GOT3 (cell line): Measurements from ENCODE around the gene SEPTIN1.

Source experiments
- DNase-seq: peaks from one replicate; lab custom pipeline; 2025; ENCODE audit warnings: mixed read lengths; lab: John Stamatoyannopoulos, UW

The SEPTIN1 gene

DNA sequence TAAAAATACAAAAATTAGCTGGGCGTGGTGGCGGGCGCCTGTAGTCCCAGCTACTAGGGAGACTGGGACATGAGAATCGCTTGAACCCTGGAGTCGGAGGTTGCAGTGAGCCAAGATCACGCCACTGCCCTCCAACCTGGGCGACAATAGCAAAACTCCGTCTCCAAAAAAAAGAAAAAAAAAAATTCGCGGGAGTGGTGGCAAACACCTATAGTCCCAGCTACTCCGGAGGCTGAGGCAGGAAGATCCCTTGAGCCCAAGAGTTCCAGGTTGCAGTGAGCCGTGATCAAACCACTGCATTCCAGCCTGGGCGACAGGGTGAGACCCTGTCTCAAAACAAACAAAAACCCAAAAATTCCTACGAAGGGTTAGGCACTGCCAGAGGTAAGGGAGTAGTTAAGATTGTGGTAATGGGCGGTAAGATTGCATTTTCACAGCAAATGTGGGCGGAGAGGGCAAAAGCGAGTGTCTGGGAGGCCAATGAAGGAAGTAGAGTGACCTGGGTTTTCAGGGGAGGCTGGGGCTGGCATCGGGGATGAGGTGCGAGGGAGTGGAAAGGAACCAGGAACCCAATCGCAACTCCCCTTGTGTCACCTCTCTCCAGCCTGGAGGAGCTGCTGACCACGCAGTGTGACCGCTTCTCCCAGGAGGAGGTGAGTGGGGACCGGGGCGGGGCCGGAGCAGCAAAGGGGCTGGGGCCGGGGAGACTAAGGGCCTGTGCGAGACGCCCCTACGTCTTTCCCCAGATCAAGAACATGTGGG is 5.1 kb downstream of the SEPTIN1 start:
- DNase-seq, result no peak

DNA sequence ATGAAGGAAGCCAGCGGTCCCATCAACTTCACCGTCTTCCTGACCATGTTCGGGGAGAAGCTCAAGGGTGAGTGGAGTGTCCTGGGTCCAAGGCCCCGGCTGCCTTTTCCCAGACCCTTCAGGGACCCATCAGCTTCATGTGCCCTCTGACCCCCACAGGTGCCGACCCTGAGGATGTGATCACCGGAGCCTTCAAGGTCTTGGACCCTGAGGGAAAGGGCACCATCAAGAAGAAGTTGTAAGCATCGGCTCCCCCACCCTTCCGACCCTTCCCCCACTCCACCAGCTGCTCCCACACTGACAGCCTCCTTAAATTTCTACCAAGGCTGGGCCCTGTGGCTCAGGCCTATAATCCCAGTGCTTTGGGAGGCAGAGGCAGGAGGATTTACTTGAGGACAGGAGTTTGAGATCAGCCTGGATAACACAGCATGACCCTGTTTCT is 5.9 kb downstream of the SEPTIN1 start:
- no peak for DNase-seq

DNA sequence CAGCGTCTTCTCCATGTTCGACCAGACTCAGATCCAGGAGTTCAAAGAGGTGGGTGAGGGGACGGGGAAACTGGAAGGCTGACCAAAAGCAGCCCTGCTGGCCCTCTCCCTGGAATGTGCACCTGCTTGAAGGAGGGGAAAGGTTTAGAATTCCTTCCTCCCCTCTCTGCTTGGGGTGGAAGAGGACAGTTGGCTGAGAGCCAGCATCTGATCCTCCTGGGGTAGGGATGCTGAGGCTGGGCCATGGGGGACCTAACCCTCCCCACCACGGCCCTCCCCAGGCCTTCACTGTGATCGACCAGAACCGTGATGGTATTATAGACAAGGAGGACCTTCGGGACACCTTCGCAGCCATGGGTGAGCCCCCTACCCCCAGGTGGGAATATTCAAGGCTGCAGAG is 6.5 kb downstream of the SEPTIN1 start:
- DNase-seq, result no peak

DNA sequence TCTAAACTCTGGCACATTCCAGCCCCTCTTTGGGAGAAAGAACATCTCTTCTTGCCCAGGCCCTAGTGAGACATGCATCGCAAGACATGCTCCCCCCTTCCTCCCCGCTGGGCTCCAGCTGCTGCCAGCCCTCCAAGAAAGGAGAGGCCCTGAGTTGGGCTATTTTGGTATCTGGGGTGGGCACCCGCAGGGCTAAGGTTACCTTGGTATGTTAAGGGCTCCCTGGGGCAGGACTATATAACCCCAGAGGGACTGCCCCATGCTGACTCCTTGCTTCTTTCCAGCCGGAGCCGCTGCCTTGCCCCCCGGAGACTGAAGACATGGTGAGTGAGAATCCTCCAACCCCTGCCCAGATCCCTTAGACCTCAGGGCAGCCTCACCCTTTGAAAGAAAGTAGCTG is 7.8 kb downstream of the SEPTIN1 start, which contains the start of gene MYL11:
MYL11 (plus strand) TSS at position 265 of the 400 bp plus-strand sequence; CDS start at position 321, 56 bp downstream.
- DNase-seq, result no peak

DNA sequence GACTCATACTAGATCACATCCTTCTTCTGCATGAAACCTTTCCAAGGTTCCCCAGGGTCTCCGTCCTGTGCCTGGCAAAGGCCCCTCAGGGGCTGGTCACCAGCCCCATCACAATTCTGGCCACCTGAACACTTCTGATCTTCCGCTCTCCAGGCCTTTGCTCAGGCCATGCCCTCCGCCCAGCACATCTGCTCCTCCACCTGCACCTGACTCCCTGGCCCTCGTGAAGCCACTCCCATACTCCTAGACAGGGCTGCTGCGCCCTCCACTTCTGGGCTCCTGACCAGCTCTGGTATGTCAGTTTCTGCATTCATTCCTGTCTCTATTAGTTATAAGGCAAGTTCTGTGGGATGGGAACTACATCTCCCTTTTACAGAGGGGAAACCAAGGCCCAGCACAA is 9.6 kb downstream of the SEPTIN1 start:
- no peak for DNase-seq

DNA sequence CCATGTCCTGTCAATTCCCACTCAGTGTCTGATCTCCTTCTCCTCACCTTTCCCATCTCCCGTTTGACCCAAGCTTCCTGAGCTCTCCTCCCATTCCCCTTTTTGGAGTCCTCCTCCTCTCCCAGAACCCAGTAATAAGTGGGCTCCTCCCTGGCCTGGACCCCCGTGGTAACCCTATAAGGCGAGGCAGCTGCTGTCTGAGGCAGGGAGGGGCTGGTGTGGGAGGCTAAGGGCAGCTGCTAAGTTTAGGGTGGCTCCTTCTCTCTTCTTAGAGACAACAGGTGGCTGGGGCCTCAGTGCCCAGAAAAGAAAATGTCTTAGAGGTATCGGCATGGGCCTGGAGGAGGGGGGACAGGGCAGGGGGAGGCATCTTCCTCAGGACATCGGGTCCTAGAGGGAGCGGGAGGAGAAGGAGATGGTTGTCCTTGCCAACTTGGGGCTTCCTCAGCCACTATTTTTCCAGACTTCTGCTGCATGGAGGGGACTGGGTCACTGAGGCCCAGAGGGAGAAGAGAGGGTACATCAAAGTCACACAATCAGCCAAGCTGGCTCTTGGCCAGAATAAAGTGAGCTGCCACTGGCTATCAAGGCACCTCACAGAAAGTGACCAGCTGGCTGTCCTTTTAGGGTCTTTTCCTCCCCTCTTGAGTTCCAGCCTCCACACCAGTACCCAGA is 10.2 kb downstream of the SEPTIN1 start:
- no peak for DNase-seq

DNA sequence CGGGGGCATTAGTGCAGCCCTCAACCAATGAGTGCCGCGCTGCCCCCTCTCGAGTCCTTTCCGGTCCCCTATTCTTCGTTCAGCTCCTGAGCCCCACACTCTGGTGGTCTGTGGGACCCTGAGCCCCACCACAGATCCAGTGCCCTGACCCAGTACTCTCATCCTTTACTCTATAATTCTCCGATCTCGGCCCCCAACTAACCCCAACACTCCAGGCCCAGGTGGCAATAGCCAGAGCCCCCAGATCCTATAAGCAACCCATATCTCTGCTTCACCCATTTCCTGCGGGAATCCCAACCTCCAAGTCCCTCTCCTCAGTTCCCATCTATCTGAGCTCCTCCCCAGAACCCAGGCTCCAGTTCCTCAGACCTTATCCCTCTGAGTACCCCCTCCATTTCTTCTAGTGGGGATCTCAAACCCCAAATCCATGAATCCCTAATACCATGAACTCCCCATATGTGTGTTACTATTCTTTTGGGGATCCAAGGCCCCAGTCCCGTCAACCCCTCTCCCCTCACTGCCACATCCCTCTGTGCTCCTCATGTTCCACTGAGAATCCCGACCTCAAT is 11.0 kb downstream of the SEPTIN1 start:
- no peak for DNase-seq

DNA sequence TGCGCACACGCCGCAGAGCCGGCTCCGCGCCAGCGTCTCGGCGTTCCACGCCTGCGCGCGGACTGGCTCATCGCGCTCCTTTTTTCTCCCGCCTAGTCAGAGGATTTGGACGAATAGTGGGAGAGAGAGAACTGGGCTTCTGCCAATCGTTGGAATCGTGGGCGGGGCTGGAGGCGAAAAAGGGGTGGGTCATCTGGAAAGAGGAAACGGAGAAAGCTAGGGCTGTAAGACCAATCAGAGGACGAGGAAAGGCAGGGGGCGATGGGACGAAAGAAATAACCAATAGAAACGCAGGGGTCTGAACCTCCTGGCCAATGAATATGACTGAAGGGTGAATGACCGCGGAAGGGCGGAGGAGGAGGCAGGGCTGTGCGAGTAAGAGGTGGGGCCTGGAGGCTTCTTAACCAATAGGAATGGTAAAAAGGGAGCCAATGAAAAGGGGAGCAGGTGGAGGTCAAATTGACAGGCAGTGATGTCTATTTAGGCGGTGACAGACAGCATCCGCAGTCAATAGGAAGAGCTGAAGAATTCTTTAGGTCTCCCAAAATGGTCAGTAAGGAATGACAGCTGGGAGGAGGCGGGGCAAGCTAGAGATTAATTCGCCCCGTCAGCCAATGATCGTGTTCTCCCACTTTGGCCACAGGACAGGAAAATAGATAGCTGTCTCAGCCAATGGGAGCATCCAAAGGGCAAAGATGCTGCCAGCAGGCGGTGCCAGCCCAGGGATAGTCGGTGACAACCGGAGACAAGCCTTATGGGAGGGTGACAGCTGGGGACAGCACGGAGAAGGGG is 11.7 kb downstream of the SEPTIN1 start, which contains the start of gene TBC1D10B:
TBC1D10B (minus strand) TSS at position 39 of the 792 bp plus-strand sequence. CDS start 311 bp downstream, outside the sequence.
- peak; percentile 95 for DNase-seq

DNA sequence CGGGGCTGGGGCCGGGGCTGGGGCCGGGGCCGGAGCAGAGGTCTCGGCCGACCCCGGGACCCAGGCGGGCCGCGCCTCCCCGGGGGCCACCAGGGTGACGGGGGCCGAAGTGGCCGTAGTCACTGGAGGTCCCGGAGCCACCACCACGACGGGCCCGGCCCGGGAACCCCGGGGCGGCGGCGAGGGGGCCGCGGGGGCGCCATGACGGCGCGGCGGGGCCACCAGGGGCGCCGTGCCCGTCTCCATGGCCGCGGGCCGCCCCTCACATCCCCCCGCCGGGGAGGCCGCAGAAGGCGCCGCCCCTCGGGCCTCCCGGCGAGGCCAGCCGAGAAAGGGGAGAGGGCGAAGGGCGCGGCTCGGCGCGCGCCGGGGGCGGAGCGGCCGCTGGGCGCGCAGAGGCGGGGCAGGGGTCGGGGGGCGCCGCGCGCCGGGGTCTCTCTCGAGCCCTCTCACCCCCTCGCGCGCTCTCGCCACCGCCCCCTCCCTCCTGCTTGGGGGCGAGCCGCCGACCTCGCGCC is 12.4 kb downstream of the SEPTIN1 start:
- DNase-seq, result no peak

DNA sequence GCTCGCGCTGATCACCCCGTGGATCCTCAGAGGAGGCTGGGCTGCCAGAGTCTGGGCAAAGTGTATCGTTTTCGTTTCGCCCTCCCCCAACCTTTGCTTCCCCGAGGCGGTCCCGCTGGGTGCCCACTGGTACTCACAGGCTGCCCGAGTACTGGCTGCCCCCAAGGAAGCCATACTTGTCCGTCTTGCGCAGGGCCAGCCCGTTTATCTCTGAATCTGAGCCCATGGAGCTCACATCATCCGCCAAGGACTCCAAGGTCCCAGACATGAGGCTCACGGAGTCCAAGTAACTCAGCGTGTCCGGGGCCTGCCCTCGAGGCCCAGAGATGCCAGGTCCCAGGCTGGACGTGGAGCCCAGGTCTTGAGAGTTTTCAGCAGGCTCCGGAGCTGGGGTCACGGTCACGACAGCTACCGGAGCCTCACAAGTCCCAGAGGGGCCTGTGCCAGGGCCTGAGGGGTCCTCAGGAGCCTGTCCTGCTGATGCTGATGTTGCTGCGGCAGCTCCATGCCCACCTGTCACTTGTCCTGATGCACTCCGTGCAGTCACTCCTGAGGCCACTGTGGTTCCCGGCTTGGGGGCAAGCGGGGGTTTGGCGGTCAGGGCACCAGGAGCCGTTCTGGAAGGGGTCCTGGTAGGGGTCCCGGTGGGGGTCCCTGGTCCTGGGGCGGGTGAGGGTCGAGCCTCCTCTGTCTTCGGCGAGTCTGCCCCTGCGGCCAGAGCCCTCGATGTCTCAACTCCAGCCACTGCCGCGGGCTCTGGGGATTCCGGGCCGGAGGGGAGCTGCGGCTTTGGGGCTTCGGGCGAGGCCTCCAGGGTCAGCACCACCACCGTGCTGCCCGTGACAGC is 13.0 kb downstream of the SEPTIN1 start:
- DNase-seq, result no peak

DNA sequence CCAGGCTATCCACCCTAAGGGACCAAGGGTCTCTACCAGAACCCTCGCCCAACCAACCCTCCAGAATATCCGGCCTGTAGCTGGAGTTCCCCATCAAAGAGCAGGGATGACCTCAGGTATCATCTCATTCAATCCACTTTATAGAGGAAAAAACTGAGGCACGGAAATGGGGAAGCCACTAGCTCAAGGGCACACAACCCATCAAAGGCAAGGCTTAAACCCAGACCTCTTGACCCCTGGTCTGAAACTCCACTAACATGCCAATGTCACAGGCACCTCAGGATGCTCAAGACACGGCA is 13.6 kb downstream of the SEPTIN1 start:
- DNase-seq, result no peak

DNA sequence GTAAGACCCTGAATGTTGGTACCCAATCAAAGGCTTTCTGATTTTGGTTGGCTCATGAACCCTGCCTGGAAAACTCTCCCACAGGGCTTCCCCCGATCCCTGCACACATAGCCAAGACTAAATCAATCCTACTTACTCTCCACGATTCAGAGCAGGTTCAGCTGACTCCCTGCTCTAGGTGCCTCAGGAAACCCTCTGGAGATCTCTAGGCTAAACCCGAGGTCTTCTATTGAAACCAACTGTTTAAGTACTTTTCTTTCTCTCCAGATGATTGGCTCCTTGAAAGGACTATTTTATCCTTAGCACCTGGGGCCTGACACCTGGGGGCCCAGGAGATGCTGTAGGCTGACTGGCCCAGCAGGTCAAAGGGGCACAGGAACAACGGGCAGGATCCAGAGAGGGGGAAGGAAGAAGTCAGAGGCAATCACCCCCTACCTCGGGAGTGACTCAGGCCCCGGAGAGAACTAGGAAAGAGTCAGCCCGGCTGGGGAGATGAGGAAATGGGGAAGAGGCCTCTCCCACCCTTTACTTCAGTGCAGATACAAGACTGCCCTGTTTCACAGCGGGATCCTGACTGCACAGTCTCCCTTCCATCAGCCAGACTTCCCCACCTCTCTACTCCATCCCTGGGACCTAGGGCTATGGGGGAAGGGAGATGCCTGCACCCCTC is 14.1 kb downstream of the SEPTIN1 start:
- no peak for DNase-seq

DNA sequence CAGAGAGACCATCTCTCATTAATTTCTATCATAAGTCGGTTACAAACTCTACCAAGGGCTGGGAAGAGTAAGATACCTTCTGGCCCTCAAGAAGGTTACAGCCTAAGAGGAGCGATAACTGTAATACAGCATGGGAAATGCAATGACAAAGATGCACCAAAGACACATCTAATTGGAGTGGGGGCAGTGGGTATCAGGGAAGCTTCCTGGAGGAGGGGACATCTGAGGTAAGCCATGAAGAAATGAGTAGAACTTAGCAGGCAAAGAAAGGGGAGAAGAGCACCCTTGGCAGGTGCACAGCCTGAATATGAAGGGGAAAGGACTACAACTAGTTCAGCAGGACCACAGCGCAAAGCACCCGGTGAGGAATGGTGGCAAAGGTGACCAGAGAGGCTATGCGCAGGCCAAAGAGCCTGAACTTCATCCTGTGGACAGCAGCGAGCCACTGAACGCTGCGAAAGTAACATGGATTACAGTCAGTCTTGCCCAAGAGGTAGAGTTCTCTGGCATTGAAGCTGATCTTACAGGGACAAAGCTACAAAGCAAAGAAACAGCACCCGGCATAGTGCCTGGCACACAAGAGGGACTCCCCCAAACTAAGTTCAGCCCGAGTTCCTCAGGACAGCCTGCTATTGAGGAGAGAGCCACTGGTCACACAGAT is 14.9 kb downstream of the SEPTIN1 start:
- no peak for DNase-seq

DNA sequence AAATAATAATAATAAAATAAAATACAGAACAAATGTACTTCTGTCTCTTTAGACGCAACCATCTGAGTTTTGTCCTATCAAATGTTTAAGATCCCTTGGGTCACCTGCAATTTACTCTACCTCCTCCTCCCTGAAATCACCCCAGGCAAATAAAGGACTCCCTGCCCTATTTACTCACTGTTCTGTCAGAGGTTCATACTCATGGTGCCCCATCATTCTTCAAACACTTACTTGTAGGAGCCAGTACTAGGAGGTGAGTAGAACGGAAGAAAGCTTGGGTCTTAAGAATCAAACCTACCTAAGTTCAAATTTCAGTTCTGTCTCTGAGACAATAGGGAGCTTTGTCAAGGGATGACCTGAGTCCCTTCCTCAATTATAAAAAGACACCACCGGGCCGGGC is 15.8 kb downstream of the SEPTIN1 start:
- no peak for DNase-seq

DNA sequence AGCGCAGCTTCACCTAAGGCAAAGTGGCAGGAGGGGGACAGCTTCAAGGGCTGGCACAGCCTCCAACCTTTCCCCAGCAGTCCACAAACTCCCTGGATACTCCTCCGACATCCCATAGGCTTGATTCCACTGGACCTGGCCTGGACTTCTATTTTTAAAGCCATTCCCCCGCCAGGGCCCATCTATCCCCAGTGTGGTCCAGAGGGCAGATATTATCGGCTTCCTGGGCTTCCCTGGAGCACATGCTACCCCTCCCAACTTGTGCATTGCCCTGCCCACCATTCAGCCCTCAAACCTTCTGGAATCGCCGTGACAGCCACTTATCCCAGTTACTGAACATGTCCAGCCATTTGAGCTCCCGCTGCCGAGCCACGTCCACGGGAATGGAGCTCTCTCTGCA is 17.2 kb downstream of the SEPTIN1 start:
- no peak for DNase-seq

DNA sequence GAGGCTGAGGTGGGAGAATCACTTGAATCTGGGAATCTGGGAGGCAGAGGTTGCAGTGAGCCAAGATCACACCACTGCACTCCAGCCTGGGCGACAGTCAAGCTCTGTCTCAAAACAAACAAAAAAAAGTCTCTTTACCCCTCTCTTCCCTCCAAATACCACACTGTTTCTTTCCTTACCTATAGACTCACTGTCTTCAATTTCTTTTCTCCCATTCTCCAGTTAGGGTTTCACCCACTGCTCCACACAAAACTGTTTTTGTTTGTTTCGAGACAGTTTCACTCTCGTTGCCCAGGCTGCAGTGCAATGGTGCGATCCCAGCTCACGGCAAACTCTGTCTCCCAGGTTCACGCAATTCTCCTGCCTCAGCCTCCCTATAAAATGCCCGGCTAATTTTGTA is 21.2 kb downstream of the SEPTIN1 start:
- DNase-seq, result no peak

DNA sequence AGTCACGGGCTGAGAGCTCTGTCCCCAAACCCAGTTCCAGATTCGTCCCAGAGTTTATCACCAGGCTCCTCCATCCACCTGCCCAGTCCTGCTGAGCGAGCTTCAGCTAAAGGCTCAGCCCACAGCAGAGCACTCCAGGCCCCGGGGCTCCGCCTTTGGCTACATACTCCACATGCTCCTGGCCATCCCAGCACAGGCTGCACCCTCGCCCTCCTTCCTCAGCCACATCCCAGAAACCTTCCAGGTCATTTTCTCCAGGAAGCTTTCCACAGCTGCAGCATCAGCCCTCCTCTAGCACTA is 22.5 kb downstream of the SEPTIN1 start:
- no peak for DNase-seq

DNA sequence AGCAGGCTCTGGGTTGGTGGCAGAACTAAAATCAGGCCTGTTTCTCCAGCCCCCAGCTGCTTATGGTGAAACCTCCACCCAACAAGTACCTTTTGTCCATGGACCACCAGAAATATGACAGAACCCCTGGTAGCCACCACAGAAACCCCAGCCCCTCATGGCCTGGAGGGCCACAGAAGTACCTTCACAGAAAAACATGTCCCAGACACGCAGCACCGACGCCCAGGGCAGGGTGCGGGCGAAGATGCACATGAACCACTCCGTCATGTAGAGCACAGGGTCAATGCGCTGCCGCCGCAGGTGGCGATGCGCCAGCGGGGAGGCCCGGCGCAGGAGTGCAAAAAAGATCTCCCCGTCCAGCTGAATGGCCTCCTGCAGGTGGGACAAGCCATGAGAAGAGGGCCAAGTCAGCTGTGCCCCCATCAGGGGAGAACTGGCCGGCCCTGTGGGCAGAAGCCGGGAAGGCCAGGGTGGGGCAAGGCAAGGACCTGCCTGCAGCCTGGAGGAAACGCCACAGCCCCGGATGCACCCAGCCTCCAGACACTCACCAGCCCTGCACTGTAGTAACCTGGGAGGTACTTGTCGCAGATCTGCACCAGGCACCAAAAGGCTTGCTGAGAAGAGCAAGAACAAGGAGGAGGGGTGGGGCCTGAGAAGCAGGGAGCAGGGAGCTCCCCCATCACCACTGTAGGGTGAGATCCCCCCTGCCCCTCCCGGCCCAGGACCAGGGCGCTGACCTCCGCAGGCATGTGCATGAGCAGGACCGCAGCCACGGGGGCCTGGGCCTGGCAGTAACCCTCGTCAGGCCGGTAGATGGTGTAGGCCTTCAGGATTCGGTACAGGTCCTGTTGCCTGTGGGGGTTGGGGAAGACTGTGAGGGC is 23.1 kb downstream of the SEPTIN1 start:
- DNase-seq, result no peak

DNA sequence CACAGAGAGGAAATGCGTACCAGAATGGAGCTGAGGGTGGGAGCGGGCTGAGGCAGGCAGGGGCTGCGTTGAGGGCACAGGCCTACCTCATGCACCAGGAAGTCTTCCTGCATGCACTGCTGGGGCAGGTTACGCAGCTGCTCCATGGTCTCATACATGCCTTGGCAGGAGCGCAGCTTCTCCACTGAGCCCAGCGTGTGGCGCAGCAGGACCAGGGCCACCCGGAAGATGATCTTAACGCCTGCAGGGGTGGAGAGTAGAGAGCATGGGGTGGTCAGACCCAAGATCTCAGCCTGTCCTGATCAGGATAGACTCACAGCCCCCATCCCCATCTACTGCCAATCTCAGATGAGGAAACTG is 23.8 kb downstream of the SEPTIN1 start:
- DNase-seq, result no peak
